GM12878 (cell line): ENCODE measurements around the gene CEP128. TPM values are rescaled to one million over a fixed set of nuclear protein-coding genes. Genes with fewer than 3 reads are reported as not detected.

ENCODE experiments used
- ATAC-seq: fragments of 200-7000 bp; cut with Tn5 transposase; 3 replicates; pipeline ENCODE4 v1.9.1; 2020; ENCODE audit warnings: mild to moderate bottlenecking, moderate library complexity
- BruUV-seq: library from RNA; stranded (reverse); fragments of 400-500 nt; replicated peaks from 2 replicates; lab custom pipeline; 2021; lab: Mats Ljungman, UMichigan
- CTCF ChIA-PET: fragments of 300-600 bp; sonication (Branson Sonifier 250); formaldehyde crosslinking; extraction: SDS; loops from one replicate; lab custom pipeline; 2021; ENCODE audit warnings: inconsistent platforms; lab: Yijun Ruan, JAX
- POLR2A ChIA-PET: fragments of 350-600 bp; formaldehyde crosslinking; extraction: SDS; loops from one replicate; lab custom pipeline; 2021; ENCODE audit warnings: inconsistent platforms; lab: Charles Lee
- RAD21 ChIA-PET: fragments of 300-600 bp; sonication (Branson Sonifier 250); formaldehyde crosslinking; loops from one replicate; lab custom pipeline; 2023; ENCODE audit warnings: antibody characterized with exemption; ENCODE audit not compliant: unreplicated experiment; lab: Charles Lee
- SMC1A ChIA-PET: fragments of 300-600 bp; sonication (Branson Sonifier 250); formaldehyde crosslinking; loops from one replicate; lab custom pipeline; 2023; ENCODE audit not compliant: unreplicated experiment, uncharacterized antibody; lab: Charles Lee
- DNase-seq: peaks from one replicate; pipeline ENCODE4 v3.0.0-alpha.2; 2011; ENCODE audit warnings: low read depth, low spot score
- FAIRE-seq: peaks from 3 replicates; lab custom pipeline; 2011; peaks lifted over from hg19 to GRCh38; lab: Jason Lieb, UNC
- H2AFZ ChIP-seq: 2 replicates; pipeline ENCODE4 v1.6.0; 2011; ENCODE audit warnings: low read depth, low read length, control low read depth; ENCODE audit not compliant: control insufficient read depth
- H3K27ac ChIP-seq: 2 replicates; pipeline ENCODE4 v1.5.1; 2011; ENCODE audit warnings: control low read depth; ENCODE audit not compliant: control insufficient read depth, insufficient read depth
- H3K27me3 ChIP-seq, 2 experiments: replicated peaks in 1 of 2; 2 replicates each; pipeline versions ENCODE4 v1.6.0 to v1.6.1; 2011; ENCODE audit warnings: low read length in 1 of 2; ENCODE audit not compliant: control insufficient read depth in 2 of 2, insufficient read depth in 2 of 2
- H3K36me3 ChIP-seq, 2 experiments: 2 replicates each; pipeline ENCODE4 v1.5.1; 2011; ENCODE audit warnings: low read length in 1 of 2; ENCODE audit not compliant: control insufficient read depth in 2 of 2, insufficient read depth in 2 of 2
- H3K4me1 ChIP-seq: 2 replicates; pipeline ENCODE4 v1.6.1; 2011; ENCODE audit warnings: mild to moderate bottlenecking, low read length, moderate library complexity, mixed read lengths; ENCODE audit not compliant: control insufficient read depth, insufficient read depth
- H3K4me2 ChIP-seq: 2 replicates; pipeline ENCODE4 v1.6.0; 2011; ENCODE audit warnings: control low read depth; ENCODE audit not compliant: control insufficient read depth, insufficient read depth
- H3K4me3 ChIP-seq: fragments of 200-600 bp; sonication (generic); 2 replicates; pipeline ENCODE4 v1.5.1; 2016
- H3K79me2 ChIP-seq: 2 replicates; pipeline ENCODE4 v1.6.0; 2011; ENCODE audit warnings: low read length; ENCODE audit not compliant: control insufficient read depth, insufficient read depth
- H3K9ac ChIP-seq: 2 replicates; pipeline ENCODE4 v1.8.0; 2011; ENCODE audit warnings: low read length, control low read depth, mixed read lengths; ENCODE audit not compliant: control insufficient read depth, insufficient read depth
- H3K9me3 ChIP-seq: replicated peaks from 3 replicates; pipeline ENCODE4 v1.5.1; 2011; ENCODE audit warnings: mild to moderate bottlenecking, low read length; ENCODE audit not compliant: control insufficient read depth, insufficient read depth
- H4K20me1 ChIP-seq: 2 replicates; pipeline ENCODE4 v1.6.0; 2011; ENCODE audit not compliant: control insufficient read depth, insufficient read depth
- CBX5 ChIP-seq: sonication (generic); IDR thresholded peaks from 2 replicates; pipeline ENCODE4 v1.6.1; 2016; ENCODE audit warnings: low read depth, moderate library complexity, mild to moderate bottlenecking, inconsistent platforms
- EED ChIP-seq: sonication (generic); IDR thresholded peaks from 2 replicates; pipeline ENCODE4 v1.6.1; 2016; ENCODE audit warnings: antibody characterized with exemption, low read depth
- EP300 ChIP-seq, 2 experiments: fragments of 150-350 bp in 1 of 2; IDR thresholded peaks; 2 replicates each; pipeline ENCODE4 v1.6.1; 2011 to 2012; ENCODE audit warnings: low read depth in 2 of 2, low read length in 2 of 2, borderline replicate concordance in 1 of 2, improper control_type of control experiment in 1 of 2, inconsistent platforms in 1 of 2; ENCODE audit not compliant: control insufficient read depth in 1 of 2
- MTA2 ChIP-seq: fragments of 450-650 bp; IDR thresholded peaks from 2 replicates; pipeline ENCODE4 v1.6.1; 2016; ENCODE audit warnings: low read depth, mild to moderate bottlenecking, moderate library complexity
- NBN ChIP-seq: fragments of 450-650 bp; IDR thresholded peaks from 2 replicates; pipeline ENCODE4 v1.6.1; 2016
- SP1 ChIP-seq: IDR thresholded peaks from one replicate; pipeline ENCODE4 v1.6.1; 2011; ENCODE audit warnings: low read depth, low read length
- SUPT20H ChIP-seq: IDR thresholded peaks from 2 replicates; pipeline ENCODE4 v1.6.1; 2011; ENCODE audit warnings: low read depth, mild to moderate bottlenecking, low read length, moderate library complexity, borderline replicate concordance; ENCODE audit not compliant: control insufficient read depth
- TCF12 ChIP-seq: IDR thresholded peaks from 2 replicates; pipeline ENCODE4 v1.6.1; 2011; ENCODE audit warnings: low read depth, mild to moderate bottlenecking, low read length
- WGBS: methylation state at CpG from one replicate; pipeline ENCODE4 v1.1.6; 2016; ENCODE audit warnings: low lambda C conversion rate; ENCODE audit not compliant: insufficient replicate concordance, insufficient coverage; ENCODE audit errors: missing lambda C conversion rate; 5-methylcytosine and 5-hydroxymethylcytosine counted together
- in situ Hi-C: fragments of 300-500 bp; cut with MboI; formaldehyde crosslinking; loops from 9 replicates; pipeline ENCODE4 v1.14.3; 2018; ENCODE audit warnings: mixed read lengths
- intact Hi-C: fragments of 100-400 bp; cut with micrococcal nuclease; formaldehyde crosslinking; loops from one replicate; pipeline ENCODE4 v1.14.2; 2022; ENCODE audit not compliant: unreplicated experiment
- polyA plus RNA-seq, 11 experiments: library from polyadenylated mRNA; depleted of rRNA in 4 of 11; unstranded in 6 of 11; stranded (reverse) in 5 of 11; fragments of >200 nt; fragmentation: Nextera tagmentation in 4 of 11; fragmentation: Illumina TruSeq in 1 of 11; extraction: Ambion mirVana in 4 of 11; extraction: Trizol in 1 of 11; gene quantifications; 1 replicate in 1 of 11; 2 replicates in 10 of 11; pipeline versions ENCODE4 v1.2.1 to v1.2.3, GENCODE V29; 2011 to 2016; ENCODE audit warnings: inconsistent platforms in 2 of 11, missing spikeins in 2 of 11, low read depth in 1 of 11
- total RNA-seq, 4 experiments: library from RNA; depleted of rRNA in 3 of 4; stranded (reverse); fragments of >200 nt in 3 of 4; fragmentation: Illumina TruSeq in 1 of 4; extraction: Trizol in 1 of 4; gene quantifications; 2 replicates each; pipeline versions ENCODE4 v1.2.1 to v1.2.3, GENCODE V29; 2013 to 2021
- TF ChIP-seq, protein P1 (sequence below): fragments of 450-650 bp; IDR thresholded peaks from 2 replicates; pipeline ENCODE4 v1.6.1; 2017; ENCODE audit warnings: antibody characterized with exemption, mild to moderate bottlenecking, moderate library complexity

The CEP128 gene
- total and polyA plus RNA-seq, 10 of the 15 experiments (the other 5 are each of a cell fraction or from before 2014, with no cell fraction given), result 1.1 to 6.7 (median 3.4) TPM

DNA sequence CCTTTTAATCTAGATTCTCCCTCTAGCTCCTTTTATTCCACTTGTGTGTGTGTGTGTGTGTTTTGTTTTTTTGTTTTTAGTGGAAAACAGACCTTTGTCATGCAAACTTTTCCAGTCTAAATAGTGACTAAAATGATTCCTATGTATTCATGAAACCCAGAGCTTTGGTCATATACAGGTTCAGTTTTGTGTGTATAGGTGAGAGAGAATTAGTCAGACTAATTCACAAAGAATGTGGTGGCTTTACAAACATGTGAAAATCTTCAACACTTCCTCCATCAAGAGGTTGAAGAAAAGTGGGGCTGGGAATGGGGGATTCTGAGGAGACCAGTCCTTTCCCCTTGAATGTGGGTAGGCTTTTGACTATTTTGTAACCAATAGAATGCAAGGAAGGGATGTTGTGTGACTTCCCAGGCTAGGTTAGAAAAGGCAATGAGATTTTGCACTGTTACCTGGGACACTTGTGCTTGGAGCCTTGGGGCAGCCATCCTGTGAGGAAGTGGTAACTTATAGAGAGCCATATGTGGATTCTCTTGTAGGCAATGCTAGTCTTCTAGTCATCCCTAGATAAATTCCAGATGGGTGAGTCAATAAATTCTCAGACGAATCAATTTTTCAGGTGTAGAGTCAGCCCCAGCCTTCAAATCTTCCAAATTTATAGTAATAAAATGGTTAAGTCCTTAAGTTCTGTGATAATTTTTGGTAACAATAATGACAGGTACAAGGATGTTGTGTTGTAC, 236.1 kb downstream of the CEP128 start:
- CTCF ChIA-PET, result no interaction called here
- WGBS, result 40% methylated on average over 1 of the region's 1 CpG
- in situ Hi-C loops, result no loop called here
- Histone ChIP-seq H3K4me1 (no peaks in the 10 kb centered on the region), H3K79me2 (no peaks in the 10 kb centered on the region), H2AFZ (no peak overlapping the region), H4K20me1 (no peaks in the 10 kb centered on the region), H3K9ac (no peak overlapping the region), H3K4me3 (no peak overlapping the region), H3K9me3 (no peaks in the 10 kb centered on the region), H3K36me3 (no peaks in the 10 kb centered on the region)
- FAIRE-seq, result peak; percentile 38
- ATAC-seq, result no peak
- no TSS peak for BruUV-seq
- RAD21 ChIA-PET, result no interaction called here
- POLR2A ChIA-PET, result no interaction called here
- TF ChIP-seq SUPT20H, result no peak
- TF ChIP-seq SP1, result no peak
- TF ChIP-seq CBX5, result no peak
- TF ChIP-seq, protein P1, sequence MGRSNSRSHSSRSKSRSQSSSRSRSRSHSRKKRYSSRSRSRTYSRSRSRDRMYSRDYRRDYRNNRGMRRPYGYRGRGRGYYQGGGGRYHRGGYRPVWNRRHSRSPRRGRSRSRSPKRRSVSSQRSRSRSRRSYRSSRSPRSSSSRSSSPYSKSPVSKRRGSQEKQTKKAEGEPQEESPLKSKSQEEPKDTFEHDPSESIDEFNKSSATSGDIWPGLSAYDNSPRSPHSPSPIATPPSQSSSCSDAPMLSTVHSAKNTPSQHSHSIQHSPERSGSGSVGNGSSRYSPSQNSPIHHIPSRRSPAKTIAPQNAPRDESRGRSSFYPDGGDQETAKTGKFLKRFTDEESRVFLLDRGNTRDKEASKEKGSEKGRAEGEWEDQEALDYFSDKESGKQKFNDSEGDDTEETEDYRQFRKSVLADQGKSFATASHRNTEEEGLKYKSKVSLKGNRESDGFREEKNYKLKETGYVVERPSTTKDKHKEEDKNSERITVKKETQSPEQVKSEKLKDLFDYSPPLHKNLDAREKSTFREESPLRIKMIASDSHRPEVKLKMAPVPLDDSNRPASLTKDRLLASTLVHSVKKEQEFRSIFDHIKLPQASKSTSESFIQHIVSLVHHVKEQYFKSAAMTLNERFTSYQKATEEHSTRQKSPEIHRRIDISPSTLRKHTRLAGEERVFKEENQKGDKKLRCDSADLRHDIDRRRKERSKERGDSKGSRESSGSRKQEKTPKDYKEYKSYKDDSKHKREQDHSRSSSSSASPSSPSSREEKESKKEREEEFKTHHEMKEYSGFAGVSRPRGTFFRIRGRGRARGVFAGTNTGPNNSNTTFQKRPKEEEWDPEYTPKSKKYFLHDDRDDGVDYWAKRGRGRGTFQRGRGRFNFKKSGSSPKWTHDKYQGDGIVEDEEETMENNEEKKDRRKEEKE, result no peak
- no peak for TF ChIP-seq EED
- no peak for TF ChIP-seq MTA2
- no peak for TF ChIP-seq EP300 (IDR thresholded peaks at IDR 0.05; ENCODE audit: borderline replicate concordance in 1 of 2, control insufficient read depth in 1 of 2, low read depth in 2 of 2, low read length in 2 of 2)
- TF ChIP-seq TCF12, result no peak
- no peak for TF ChIP-seq NBN
- TF ChIP-seq, all 136 proteins: peak for 0
- DNase-seq, result no peak
- Histone ChIP-seq H3K27ac (no peak overlapping the region), H3K4me2 (no peak overlapping the region), H3K27me3 (no peaks in the 10 kb centered on the region)
- SMC1A ChIA-PET, result interaction anchor here (0.5 to 0.7 kb wide), 3 partner anchors 266 to 692 kb away, joined by 3 read pairs; no protein-coding TSS in a partner anchor
- intact Hi-C loops, result no loop called here
